IMR-90 (cell line): ENCODE results near the gene EXOC2. TPM values are rescaled to one million over a fixed set of nuclear protein-coding genes. Genes with fewer than 3 reads are reported as not detected.

Source experiments
- ATAC-seq: fragments of 200-7000 bp; cut with Tn5 transposase; 2 replicates; pipeline ENCODE4 v1.9.1; 2020; ENCODE audit warnings: low read depth, mild to moderate bottlenecking, moderate library complexity
- BruUV-seq: library from RNA; stranded (reverse); fragments of 400-500 nt; replicated peaks from 2 replicates; lab custom pipeline; 2021; lab: Mats Ljungman, UMichigan
- CTCF ChIA-PET: fragments of 300-600 bp; formaldehyde crosslinking; extraction: SDS; loops from one replicate; lab custom pipeline; 2021; ENCODE audit warnings: antibody characterized with exemption; lab: Yijun Ruan, JAX
- POLR2A ChIA-PET: fragments of 300-600 bp; sonication (Branson Sonifier 250); formaldehyde crosslinking; loops from one replicate; lab custom pipeline; 2022; ENCODE audit warnings: antibody characterized with exemption; ENCODE audit not compliant: unreplicated experiment; lab: Charles Lee
- DNase-seq: peaks from one replicate; pipeline ENCODE4 v3.0.0; 2013
- H2AFZ ChIP-seq: replicated peaks from 2 replicates; pipeline ENCODE3; 2013; ENCODE audit warnings: low read length, mild to moderate bottlenecking; ENCODE audit not compliant: poor library complexity
- H2AK5ac ChIP-seq: 2 replicates; pipeline ENCODE4 v1.6.1; 2013; ENCODE audit warnings: low read depth, low read length, inconsistent platforms
- H2AK9ac ChIP-seq: replicated peaks from 2 replicates; pipeline ENCODE3; 2013; ENCODE audit warnings: mild to moderate bottlenecking, low read depth, low read length, moderate library complexity; ENCODE audit not compliant: poor library complexity
- H2BK120ac ChIP-seq: 2 replicates; pipeline ENCODE4 v1.6.1; 2013; ENCODE audit warnings: low read depth, low read length, inconsistent platforms
- H2BK15ac ChIP-seq: 3 replicates; pipeline ENCODE4 v1.6.1; 2013; ENCODE audit warnings: low read depth, low read length, inconsistent platforms
- H2BK20ac ChIP-seq: 2 replicates; pipeline ENCODE4 v1.6.1; 2013; ENCODE audit warnings: low read depth, mild to moderate bottlenecking, inconsistent platforms, low read length, moderate library complexity
- H2BK5ac ChIP-seq: 2 replicates; pipeline ENCODE4 v1.6.1; 2013; ENCODE audit warnings: mild to moderate bottlenecking, low read depth, low read length, inconsistent platforms; ENCODE audit not compliant: poor library complexity, severe bottlenecking
- H3K14ac ChIP-seq: replicated peaks from 2 replicates; pipeline ENCODE4 v1.6.1; 2013; ENCODE audit warnings: low read depth, low read length, inconsistent platforms
- H3K18ac ChIP-seq: 2 replicates; pipeline ENCODE4 v1.6.1; 2013; ENCODE audit warnings: low read depth, low read length, control low read depth
- H3K23ac ChIP-seq: 2 replicates; pipeline ENCODE4 v1.6.1; 2013; ENCODE audit warnings: low read depth, low read length, inconsistent platforms
- H3K27ac ChIP-seq: 2 replicates; pipeline ENCODE4 v1.5.1; 2013; ENCODE audit warnings: mild to moderate bottlenecking, control low read depth, low read length; ENCODE audit not compliant: insufficient read depth
- H3K27me3 ChIP-seq: 2 replicates; pipeline ENCODE4 v1.6.1; 2013; ENCODE audit warnings: low read length; ENCODE audit not compliant: control insufficient read depth, insufficient read depth
- H3K36me3 ChIP-seq: 2 replicates; pipeline ENCODE4 v1.6.1; 2013; ENCODE audit warnings: low read length, mixed read lengths; ENCODE audit not compliant: control insufficient read depth, insufficient read depth
- H3K4ac ChIP-seq: 2 replicates; pipeline ENCODE4 v1.6.1; 2013; ENCODE audit warnings: low read depth, low read length, inconsistent platforms
- H3K4me1 ChIP-seq: 2 replicates; pipeline ENCODE4 v1.6.1; 2013; ENCODE audit warnings: low read length, mixed read lengths; ENCODE audit not compliant: control insufficient read depth, insufficient read depth
- H3K4me2 ChIP-seq: 2 replicates; pipeline ENCODE4 v1.6.1; 2013; ENCODE audit warnings: low read depth, mild to moderate bottlenecking, control low read depth, low read length, moderate library complexity
- H3K4me3 ChIP-seq: 2 replicates; pipeline ENCODE4 v1.5.1; 2013; ENCODE audit warnings: low read depth, mild to moderate bottlenecking, control low read depth, low read length, moderate library complexity; ENCODE audit not compliant: insufficient read depth
- H3K56ac ChIP-seq: 2 replicates; pipeline ENCODE4 v1.6.1; 2013; ENCODE audit warnings: low read length, inconsistent platforms; ENCODE audit not compliant: insufficient read depth; ENCODE audit errors: extremely low read depth
- H3K79me1 ChIP-seq, 2 experiments: 2 replicates each; pipeline ENCODE4 v1.6.1; 2013; ENCODE audit warnings: low read length in 2 of 2, inconsistent platforms in 1 of 2, low read depth in 1 of 2
- H3K9ac ChIP-seq: 2 replicates; pipeline ENCODE4 v1.6.1; 2013; ENCODE audit warnings: low read depth, low read length, control low read depth
- H3K9me1 ChIP-seq: 2 replicates; pipeline ENCODE4 v1.6.1; 2013; ENCODE audit warnings: low read length, inconsistent platforms; ENCODE audit not compliant: insufficient read depth
- H3K9me3 ChIP-seq: 2 replicates; pipeline ENCODE4 v1.6.1; 2013; ENCODE audit warnings: low read length; ENCODE audit not compliant: control insufficient read depth, insufficient read depth
- H4K20me1 ChIP-seq: 2 replicates; pipeline ENCODE4 v1.6.1; 2013; ENCODE audit warnings: low read length, inconsistent platforms; ENCODE audit not compliant: insufficient read depth
- H4K5ac ChIP-seq: 2 replicates; pipeline ENCODE4 v1.6.1; 2013; ENCODE audit warnings: mild to moderate bottlenecking, low read depth, low read length, control low read depth
- H4K8ac ChIP-seq, 2 experiments: 2 replicates each; pipeline ENCODE4 v1.6.1; 2013; ENCODE audit warnings: low read depth in 2 of 2, low read length in 2 of 2, control low read depth in 1 of 2, inconsistent platforms in 1 of 2
- H4K91ac ChIP-seq: 2 replicates; pipeline ENCODE4 v1.6.1; 2013; ENCODE audit warnings: low read depth, low read length, inconsistent platforms; ENCODE audit not compliant: insufficient read depth
- BHLHE40 ChIP-seq: fragments of 150-350 bp; IDR thresholded peaks from 2 replicates; pipeline ENCODE4 v1.6.1; 2016; ENCODE audit warnings: mild to moderate bottlenecking, low read depth, low read length
- CEBPB ChIP-seq: IDR thresholded peaks from 2 replicates; pipeline ENCODE4 v1.6.1; 2012; ENCODE audit warnings: low read depth, low read length, improper control_type of control experiment
- CHD1 ChIP-seq: IDR thresholded peaks from 2 replicates; pipeline ENCODE4 v1.6.1; 2012; ENCODE audit warnings: low read depth, low read length, improper control_type of control experiment
- CTCF ChIP-seq: conservative IDR thresholded peaks from 2 replicates; pipeline ENCODE4 v1.5.1; 2012; ENCODE audit warnings: mild to moderate bottlenecking, low read depth, low read length, improper control_type of control experiment
- ELK1 ChIP-seq: fragments of 150-350 bp; IDR thresholded peaks from 2 replicates; pipeline ENCODE4 v1.6.1; 2016; ENCODE audit warnings: low read depth, mild to moderate bottlenecking, low read length, moderate library complexity, borderline replicate concordance
- FOS ChIP-seq: fragments of 150-350 bp; IDR thresholded peaks from 2 replicates; pipeline ENCODE4 v1.6.1; 2016; ENCODE audit warnings: low read depth, low read length
- MAFK ChIP-seq: IDR thresholded peaks from 2 replicates; pipeline ENCODE4 v1.6.1; 2012; ENCODE audit warnings: low read depth, low read length, improper control_type of control experiment
- MAZ ChIP-seq: IDR thresholded peaks from 2 replicates; pipeline ENCODE4 v1.6.1; 2012; ENCODE audit warnings: low read depth, mild to moderate bottlenecking, low read length, improper control_type of control experiment, moderate library complexity, borderline replicate concordance
- NFE2L2 ChIP-seq: fragments of 150-350 bp; IDR thresholded peaks from 2 replicates; pipeline ENCODE4 v1.6.1; 2016; ENCODE audit warnings: low read depth, mild to moderate bottlenecking, low read length
- POLR2A ChIP-seq: IDR thresholded peaks from 2 replicates; pipeline ENCODE4 v1.6.1; 2012; ENCODE audit warnings: mild to moderate bottlenecking, low read depth, low read length
- RAD21 ChIP-seq: IDR thresholded peaks from 2 replicates; pipeline ENCODE4 v1.6.1; 2012; ENCODE audit warnings: low read length, improper control_type of control experiment
- RFX5 ChIP-seq: IDR thresholded peaks from 2 replicates; pipeline ENCODE4 v1.8.0; 2012; ENCODE audit warnings: low read depth, mild to moderate bottlenecking, low read length, moderate library complexity
- SMC3 ChIP-seq: fragments of 150-350 bp; IDR thresholded peaks from 2 replicates; pipeline ENCODE4 v1.6.1; 2016; ENCODE audit warnings: low read depth, mild to moderate bottlenecking, antibody characterized with exemption, low read length, moderate library complexity
- USF2 ChIP-seq: fragments of 150-350 bp; IDR thresholded peaks from 2 replicates; pipeline ENCODE4 v1.6.1; 2017; ENCODE audit warnings: mild to moderate bottlenecking, antibody characterized with exemption, low read length, low read depth
- WGBS, 2 experiments: methylation state at CpG; one replicate each; pipeline versions ENCODE4 v1.1.5 to v1.1.7; 2013; ENCODE audit warnings: missing lambda C conversion rate in 2 of 2; ENCODE audit not compliant: insufficient read length in 1 of 2; ENCODE audit errors: extremely low coverage in 2 of 2; 5-methylcytosine and 5-hydroxymethylcytosine counted together
- dilution Hi-C: fragments of 300-500 bp; cut with HindIII; formaldehyde crosslinking; loops from one replicate; pipeline ENCODE4 v1.14.3; 2018; ENCODE audit warnings: low sequenced_read_pairs; ENCODE audit not compliant: unreplicated experiment
- in situ Hi-C: fragments of 300-500 bp; cut with MboI; formaldehyde crosslinking; loops from 3 replicates; pipeline ENCODE4 v1.14.3; 2019; ENCODE audit warnings: low sequenced_read_pairs, inconsistent platforms, mixed read lengths
- intact Hi-C: fragments of 100-400 bp; cut with micrococcal nuclease; formaldehyde crosslinking; loops from 2 replicates; pipeline ENCODE4 v1.10.0; 2022
- polyA plus RNA-seq, 3 experiments: library from polyadenylated mRNA; depleted of rRNA; stranded (reverse); fragments of >200 nt; gene quantifications; 2 replicates each; pipeline ENCODE4 v1.2.3, GENCODE V29; 2012; ENCODE audit warnings: low replicate concordance in 1 of 3
- total RNA-seq: library from RNA; depleted of rRNA; stranded (reverse); fragments of >200 nt; gene quantifications from 2 replicates; pipeline ENCODE4 v1.2.3, GENCODE V29; 2012

The EXOC2 gene
- total and polyA plus RNA-seq, 2 of the 4 experiments (the other 2 are of a cell fraction) = 13.1 to 37.3 TPM

- H3K4me3 ChIP-seq = no peak overlapping the region
- no peaks in the 10 kb centered on the region; a peak in 1 of 4 replicates for H3K79me1 ChIP-seq
- TF ChIP-seq FOS (no peak), MAZ (no peak), SMC3 (no peak), USF2 (no peak), POLR2A (no peak), MAFK (no peak), CHD1 (no peak), BHLHE40 (no peak), ELK1 (no peak), NFE2L2 (no peak), RAD21 (no peak), CTCF (no peak), RFX5 (no peak), CEBPB (no peak)
- no peaks in the 10 kb centered on the region for H3K27me3 ChIP-seq
- in situ Hi-C loops = no loop called here
- intact Hi-C loops = no loop called here
- no peak overlapping the region for H4K91ac ChIP-seq
- no peak overlapping the region for H2BK5ac ChIP-seq
- ChIA-PET POLR2A (no interaction called here), CTCF (no interaction called here)
- no peak overlapping the region for H2BK15ac ChIP-seq
- H3K9ac ChIP-seq = no peak overlapping the region
- dilution Hi-C loops = no loop called here
- H3K4me1 ChIP-seq = no peaks in the 10 kb centered on the region
- H3K56ac ChIP-seq = no peak overlapping the region
- no peak overlapping the region for H3K4me2 ChIP-seq
- H2AFZ ChIP-seq = no peak overlapping the region
- H2AK5ac ChIP-seq = no peak overlapping the region
- peak; percentile 4 for DNase-seq
- no peak overlapping the region for H3K23ac ChIP-seq
- H4K20me1 ChIP-seq = no peaks in the 10 kb centered on the region
- WGBS, 2 experiments = 90% methylated on average over 2 of the region's 9 CpGs; no CpG with 5 or more reads in 1 of the 2 experiments
- ATAC-seq = no peak; the same call in 1 of the 2 replicates
- H3K9me3 ChIP-seq = no peaks in the 10 kb centered on the region
- H2BK120ac ChIP-seq = no peak overlapping the region
- peaks cover 9% of the 10 kb centered on the region; the same call in 1 of the 2 replicates for H3K9me1 ChIP-seq
- no peak overlapping the region for H4K8ac ChIP-seq
- H3K36me3 ChIP-seq = peaks cover 8% of the 10 kb centered on the region; the same call in 1 of the 2 replicates
- H4K5ac ChIP-seq = no peak overlapping the region
- H3K4ac ChIP-seq = no peak overlapping the region
- H2AK9ac ChIP-seq = no peak overlapping the region
- H3K27ac ChIP-seq = no peak overlapping the region
- no peak overlapping the region for H2BK20ac ChIP-seq
- H3K14ac ChIP-seq = no peak overlapping the region
- no TSS peak for BruUV-seq
- H3K18ac ChIP-seq = no peak overlapping the region
These were observed 194.1 kb downstream of the EXOC2 start for GRCh38 chr6:498795-499231.
